NCI-H1694 (cell line): ENCODE measurements around the gene ZNF672.
"Not testable (repeated sequence)": the region's sequence is repeated elsewhere in the genome, so short reads cannot be mapped to it uniquely, and the experiment has no call there.

ENCODE experiments used
- DNase-seq: peaks from one replicate; lab custom pipeline; 2025; lab: John Stamatoyannopoulos, UW

Gene ZNF672

DNA sequence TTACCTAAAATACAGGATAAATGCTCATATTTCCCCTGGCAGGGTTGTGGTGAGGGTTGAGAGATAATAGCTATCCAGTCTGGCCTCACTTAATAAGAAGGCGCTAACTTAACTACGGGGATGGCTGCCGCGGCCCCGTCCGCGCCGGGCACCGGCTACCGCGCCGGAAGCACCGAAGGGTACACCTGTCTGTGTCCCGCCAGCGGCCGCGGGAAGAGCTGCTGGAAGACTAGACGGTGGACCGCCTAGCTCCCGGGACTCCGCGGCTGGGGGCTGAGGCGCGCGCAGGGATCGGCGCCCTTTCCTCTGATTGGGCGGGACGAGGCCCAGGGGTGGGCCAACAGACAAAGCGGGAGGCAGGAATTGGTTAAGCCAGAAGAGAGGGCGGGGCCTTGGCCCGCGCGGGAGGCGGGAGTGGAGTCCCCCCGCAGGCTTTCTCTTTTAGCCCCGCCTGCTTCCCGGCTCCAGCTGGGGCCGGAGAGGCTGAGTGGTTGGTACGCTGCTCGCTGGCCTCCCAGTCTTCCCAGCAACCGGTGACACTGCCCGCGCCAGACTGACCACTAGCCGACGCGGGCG is at the start of gene ZNF672:
Gene ZNF672, plus strand, starts transcription at position 444 of the 576 bp plus-strand sequence. CDS start 9,051 bp downstream, outside the sequence.
- peak; percentile 97 for DNase-seq

GRCh38 chr1:248788327-248788726 is 49.7 kb upstream of the ZNF672 start:
- no peak for DNase-seq

DNA sequence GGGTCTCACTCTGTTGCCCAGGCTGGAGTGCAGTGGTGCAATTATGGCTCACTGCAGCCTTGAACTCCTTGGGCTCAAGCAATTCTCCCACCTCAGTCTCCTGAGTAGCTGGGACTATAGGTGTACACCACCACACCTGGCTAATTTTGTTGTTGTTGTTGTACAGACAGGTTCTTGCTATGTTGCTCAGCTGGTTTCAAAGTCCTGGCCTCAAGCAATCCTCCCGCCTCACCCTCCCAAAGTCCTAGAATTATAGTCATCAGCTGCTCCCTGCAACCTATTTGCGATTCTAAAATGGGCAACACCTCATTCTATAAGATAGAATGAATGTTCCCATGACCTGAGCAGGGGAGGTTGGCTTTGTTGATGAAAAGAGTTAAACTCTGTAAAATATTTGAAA is 48.7 kb upstream of the ZNF672 start:
- DNase-seq = not testable (repeated sequence)

- no peak for DNase-seq
These were observed 47.6 kb upstream of the ZNF672 start for GRCh38 chr1:248790456-248790855.

DNA sequence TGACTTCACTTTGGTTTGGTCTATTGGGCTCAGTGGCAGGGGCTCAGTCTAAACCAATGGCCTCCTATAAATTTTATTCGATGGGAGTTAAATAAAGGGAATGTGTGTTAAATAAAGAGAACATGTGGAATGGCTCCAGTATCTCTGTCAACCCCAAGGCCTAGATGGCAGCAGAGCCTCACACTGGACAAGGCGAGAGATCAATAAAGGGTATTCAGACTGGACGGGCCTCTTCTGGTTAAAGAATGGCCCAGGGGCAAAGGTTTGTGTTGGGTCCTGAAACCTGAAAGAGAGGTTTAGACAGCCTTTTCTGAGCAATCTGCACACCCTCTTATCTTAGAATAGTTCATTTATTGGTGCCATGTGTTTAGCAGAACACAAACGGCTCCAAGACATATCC is 47.0 kb upstream of the ZNF672 start:
- no peak for DNase-seq

- DNase-seq = no peak
These were observed 45.7 kb upstream of the ZNF672 start for GRCh38 chr1:248792342-248792741.

DNA sequence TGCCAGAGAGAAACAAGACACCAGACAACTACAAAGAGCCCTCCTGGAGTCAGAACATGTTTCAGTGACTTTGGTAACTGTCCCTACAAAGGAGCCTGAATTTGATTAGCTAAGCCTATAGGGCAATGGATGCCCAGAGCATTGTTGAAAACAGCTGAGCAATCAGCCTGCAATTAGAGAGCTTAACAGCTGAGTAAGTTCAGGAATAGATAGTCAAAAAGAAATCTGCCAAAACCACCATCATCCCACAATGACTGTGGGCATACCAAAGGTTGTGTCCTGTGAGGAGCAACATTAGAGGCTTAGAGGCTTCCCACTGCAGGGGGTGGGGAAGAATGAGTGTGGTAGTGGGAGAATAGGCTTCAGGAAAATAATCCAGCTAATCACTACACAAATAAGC is 44.4 kb upstream of the ZNF672 start:
- no peak for DNase-seq

DNA sequence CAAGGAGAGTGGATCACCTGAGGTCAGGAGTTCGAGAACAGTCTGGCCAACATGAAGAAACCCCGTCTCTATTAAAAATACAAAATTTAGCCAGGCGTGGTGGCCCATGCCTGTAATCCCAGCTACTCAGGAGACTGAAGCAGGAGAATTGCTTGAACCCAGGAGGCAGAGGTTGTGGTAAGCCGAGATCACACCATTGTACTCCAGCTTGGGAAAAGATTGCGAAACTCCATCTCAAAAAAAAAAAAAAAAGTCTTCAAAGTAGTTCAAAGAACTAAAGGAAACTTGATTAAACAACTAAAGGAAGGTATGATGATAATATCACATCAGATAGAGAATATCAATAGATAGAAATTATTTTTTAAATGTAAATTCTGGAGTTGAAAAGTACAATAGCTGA is 43.4 kb upstream of the ZNF672 start:
- DNase-seq = not testable (repeated sequence)

DNA sequence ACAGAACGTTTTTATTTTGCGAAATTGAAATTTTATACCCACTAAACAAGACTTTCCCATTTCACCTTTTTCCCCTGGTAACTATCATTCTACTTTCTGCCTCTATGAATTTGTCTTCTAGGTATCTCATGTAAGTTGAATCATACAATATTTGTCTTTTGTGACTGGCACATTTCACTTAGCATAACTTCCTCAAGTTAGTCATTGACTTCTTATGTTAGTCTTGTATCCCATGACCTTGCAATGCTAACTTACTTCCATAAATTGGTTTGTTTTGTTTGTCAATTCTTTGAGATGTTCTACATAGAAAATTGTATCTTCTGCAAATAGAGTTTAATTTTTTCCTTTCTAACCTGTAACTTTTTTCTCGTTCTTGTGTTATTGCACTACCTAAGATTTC is 39.2 kb upstream of the ZNF672 start:
- DNase-seq = no peak

DNA sequence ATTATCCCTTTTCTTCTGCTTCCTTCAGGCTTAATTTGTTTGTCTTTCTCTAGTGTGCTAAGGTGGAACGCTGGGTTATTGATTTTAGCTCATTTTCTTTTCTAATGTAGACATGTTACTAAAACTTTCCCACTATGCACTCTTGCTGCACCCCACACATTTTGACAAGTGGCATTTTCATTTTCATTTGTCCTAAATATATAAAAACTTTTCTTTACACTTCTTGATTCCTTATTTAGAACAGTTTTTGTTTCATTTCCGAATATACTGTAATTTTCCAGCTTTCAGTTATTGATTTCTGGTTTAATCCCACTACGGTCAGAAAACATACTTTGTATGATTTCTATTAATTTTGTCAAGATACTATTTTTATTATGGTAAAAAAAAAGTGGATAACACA is 37.6 kb upstream of the ZNF672 start:
- no peak for DNase-seq

DNA sequence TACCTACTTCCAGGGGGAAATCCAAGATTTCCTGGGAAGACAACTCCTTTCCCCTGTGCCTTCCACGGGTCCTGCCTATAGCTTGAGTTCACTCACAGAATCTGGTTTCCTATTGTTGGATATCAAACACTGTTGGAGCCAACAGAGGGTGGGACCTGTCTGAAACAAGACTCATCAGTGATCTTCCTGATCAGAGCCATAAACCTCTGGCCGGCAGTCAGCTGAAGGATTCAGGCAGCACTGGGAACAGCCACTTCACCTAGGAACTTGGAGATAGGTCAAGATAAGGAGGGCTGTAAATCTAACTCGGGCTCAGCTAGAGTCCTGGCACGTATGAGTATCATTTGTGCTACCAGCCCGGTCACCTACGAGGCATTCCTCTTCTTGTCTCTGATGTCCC is 35.6 kb upstream of the ZNF672 start:
- no peak for DNase-seq

GRCh38 chr1:248803501-248803900 is 34.5 kb upstream of the ZNF672 start:
- DNase-seq = not testable (repeated sequence)

DNA sequence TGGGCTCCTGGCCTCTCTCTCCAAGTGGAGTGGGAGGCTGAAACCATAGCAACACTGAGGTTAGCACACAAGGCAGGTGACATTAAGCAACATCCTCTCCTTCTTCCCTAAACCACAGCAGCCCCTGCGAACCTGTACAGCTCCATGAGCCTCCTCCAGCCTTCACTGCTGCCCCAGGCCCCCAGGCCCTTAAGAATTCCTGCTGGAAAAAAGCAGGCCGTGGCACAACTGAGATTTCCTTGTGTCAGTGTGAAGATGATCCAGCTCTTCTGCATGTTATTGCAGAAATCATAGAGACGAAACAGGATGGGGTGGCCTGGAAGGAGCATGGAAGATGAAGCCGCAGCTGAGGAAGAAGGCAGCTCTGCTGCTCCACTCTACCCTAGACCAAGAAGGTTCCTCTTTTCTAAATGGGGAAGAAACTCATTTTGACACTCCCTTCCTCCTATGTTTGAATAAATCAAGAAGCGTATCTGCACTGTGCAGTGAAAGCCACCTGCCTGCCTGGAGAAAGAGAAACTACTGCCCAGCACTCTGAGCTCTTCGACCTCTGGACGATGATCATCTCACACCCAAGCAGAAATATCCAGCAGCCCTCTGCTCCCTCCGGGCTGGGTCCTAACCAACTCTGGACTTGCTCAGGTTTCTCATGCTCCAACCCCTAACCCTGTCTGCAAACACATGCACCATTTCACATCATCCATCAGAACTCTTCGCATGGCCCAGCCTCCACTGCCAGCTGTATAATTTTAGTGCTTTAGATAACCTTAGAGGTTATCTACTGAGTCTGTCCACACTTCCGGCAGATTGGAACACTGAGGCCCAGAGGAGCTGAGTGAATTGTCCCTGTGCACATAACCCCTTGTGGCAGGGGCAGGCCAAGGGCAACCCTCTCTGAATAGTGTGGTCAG is 33.0 kb upstream of the ZNF672 start:
- no peak for DNase-seq

DNA sequence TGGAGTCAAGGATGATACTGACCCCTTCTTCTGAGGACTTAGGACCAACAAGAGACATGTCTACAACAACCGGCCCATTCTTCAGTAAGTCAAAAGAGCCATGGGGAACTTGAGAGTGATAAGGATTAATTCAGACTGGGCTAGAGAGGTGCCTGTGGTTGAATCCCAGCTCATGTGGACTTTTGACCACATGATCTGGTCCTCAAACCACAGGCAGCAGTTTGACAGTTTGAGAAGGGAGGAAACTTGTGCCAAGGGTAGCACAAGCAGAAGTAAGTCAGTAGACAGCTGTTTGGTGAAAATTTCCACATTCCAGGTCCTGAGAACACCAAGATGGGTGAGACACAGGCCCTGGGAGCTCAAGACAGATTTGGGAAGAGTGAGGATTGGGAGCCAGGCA is 32.1 kb upstream of the ZNF672 start:
- DNase-seq = no peak

DNA sequence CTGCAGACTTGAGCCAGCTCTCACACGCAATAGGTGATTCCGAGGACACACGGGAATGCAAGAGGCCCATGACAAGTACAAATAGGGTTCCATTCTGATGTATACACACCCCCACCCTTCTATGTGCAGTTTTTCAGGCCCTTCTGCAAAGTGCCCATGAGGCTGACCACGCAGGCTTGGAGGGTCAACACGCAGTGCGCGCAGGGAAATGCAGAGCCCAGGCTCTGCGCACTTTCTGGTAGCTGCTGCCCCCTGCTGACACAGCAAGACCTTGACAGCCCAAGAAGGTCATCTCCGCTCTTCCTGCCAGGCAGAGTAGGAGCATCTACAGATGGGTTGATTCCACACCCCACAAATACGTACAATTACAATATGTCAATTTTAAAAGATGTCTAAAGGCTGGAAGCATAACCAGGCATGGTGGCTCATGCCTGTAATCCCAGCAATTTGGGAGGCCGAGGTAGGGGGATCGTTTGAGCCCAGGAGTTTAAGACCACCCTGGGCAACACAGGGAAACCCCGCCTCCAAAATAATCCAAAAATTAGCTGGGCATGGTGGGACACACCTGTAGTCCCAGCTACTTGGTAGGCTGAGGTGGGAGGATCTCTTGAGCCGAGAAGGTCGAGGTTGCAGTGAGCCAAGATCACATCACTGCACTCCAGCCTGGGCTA is 30.8 kb upstream of the ZNF672 start:
- peak; percentile 39 for DNase-seq

DNA sequence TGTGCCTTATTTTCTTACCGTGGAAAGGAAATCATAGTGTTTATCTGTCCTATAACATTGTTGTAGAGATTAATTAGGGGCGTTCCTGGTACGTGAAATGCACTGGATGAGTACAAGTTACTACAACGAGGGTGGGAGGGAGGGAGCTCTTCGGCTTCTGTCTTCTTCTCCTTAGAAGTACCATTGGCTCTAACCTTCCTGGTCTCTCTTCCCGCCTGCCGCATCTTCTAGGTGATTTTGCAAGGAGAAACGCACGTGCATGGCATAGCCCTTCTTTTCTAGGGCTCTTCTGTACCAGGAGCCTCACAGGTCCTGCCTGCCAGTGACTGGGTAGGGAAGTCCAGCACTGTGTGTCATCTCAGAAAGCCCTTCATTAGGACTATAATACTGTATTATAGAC is 29.1 kb upstream of the ZNF672 start:
- no peak for DNase-seq

DNA sequence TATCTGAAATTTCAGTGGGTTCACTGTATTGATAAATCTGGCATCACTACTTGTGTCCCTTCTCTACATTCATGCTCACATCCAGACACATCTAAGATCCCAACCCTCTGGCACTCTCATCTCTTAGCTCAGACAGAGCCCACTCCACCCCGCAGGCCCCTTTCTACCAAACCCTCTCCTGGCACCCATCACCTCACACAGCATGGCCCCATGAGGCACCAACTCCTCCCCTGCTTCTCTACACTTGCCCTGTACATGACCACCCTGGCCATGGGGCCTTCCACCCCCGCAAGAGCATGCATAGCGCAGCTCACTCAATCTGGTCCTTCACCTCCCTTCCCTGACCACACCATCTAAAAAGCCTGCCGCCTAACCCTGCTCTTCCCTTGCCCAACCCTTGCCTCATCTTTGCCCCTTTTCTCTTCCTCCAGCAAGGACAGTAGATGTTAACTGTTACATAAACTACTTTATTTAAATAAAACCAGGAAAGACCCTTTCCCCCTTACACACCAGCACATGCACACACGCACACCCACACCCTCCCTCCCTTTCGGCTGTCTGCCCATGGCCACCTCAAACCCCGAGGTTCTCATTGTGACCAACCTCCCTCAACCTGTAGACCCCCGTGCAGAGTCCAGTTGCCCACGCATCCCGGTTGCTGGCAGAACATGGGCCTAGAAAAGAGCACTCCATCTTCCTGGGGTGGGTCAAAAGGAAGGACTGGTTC is 27.9 kb upstream of the ZNF672 start:
- DNase-seq = no peak

DNA sequence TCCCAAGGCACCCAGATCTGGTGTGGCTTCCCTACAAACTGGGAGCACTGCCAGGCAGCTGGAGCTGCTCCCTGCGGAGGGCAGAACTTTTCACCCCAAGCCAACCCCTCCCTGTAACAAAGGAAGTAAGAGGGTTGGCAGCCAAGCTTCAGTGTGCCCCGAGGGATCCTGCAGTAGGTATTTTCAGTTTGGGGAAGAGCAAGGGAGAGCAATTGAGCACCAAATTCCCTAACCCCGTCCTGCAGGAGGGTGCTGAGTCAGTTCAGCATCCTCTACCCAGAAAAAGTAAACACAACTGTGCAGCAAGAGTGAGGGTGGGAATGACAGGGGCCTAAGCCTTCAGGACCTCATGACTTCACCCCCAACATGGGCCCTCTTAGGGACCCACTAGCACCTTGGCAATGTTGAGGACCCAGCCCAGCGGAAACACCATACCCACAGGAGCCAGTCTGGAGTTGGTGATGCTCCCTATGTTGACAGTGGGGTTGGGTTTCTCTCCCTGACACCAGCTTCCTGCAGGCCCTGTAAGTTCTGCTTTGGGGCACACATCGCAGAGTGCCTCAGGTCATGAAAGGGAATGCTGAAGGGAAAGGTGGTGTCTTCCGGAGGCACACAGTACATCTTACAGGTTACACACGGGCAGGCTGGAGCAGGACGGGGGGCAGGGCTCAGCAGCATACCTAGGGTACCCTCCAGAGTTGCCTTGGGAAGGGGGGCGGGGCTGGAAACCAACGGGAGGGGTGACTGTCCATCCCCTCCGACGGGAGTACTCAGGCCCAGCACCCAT is 27.1 kb upstream of the ZNF672 start:
- no peak for DNase-seq

DNA sequence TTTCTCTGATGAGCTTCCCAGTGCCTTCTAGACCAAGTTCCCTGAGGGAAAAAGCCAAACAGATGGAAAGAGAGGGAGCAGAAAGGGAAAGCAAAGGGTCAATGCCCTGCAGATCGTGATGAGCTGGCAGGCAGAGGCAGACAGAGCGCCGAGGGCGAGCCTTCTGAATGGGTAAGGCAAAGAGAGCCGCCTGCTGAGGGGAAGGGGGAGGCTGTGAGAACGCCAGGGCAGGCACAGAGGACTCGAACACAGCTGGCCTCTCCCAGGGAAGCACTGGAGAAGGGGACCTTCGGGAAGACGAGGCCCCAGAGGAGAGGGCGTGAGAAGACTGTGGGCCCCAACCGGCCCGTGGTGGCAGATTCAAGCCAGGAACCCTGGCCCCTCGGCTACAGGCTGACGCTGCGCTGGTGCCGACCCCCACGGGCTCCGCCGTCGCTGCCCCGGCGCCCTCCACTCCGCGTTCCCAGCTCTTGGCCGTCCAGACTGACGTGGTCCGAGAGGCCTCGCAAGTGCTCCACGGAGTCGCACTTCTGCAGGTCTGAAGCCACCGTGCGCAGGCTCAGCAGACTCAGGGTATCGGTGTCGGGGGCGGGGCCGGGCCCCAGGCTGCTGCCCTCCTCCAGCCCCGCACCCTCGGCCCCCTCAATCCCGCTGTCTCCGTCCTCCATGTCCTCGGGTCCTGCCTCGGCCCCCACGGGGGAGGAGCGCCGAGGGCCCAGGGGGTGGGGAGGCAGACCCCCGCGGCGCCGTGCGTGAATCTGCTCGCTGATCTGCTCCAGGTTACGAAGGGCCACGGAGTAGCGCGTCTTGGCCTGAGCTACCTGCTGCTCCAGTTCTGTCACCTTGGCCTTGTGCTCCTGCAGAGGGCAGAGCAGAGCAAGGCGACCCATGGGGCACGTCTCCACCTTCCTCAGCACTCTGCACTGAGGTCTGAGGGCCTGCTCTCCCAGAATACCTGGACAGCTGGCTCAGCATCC is 26.2 kb upstream of the ZNF672 start:
- DNase-seq = no peak

GRCh38 chr1:248812736-248813425 is 25.1 kb upstream of the ZNF672 start:
- DNase-seq = no peak
